HEK293T (cell line): Measurements from ENCODE around the gene RNF26.

Source experiments
- ARNT ChIP-seq: fragments of 450-650 bp; IDR thresholded peaks from 2 replicates; pipeline ENCODE4 v1.6.1; 2017; ENCODE audit warnings: mild to moderate bottlenecking
- BHLHE40 ChIP-seq: fragments of 450-650 bp; IDR thresholded peaks from 2 replicates; pipeline ENCODE4 v1.6.1; 2016; ENCODE audit warnings: mild to moderate bottlenecking, moderate library complexity, borderline replicate concordance
- CTBP1 ChIP-seq: fragments of 450-650 bp; IDR thresholded peaks from 2 replicates; pipeline ENCODE4 v1.6.1; 2016; ENCODE audit warnings: borderline replicate concordance
- FOXA1 ChIP-seq: fragments of 450-650 bp; IDR thresholded peaks from 2 replicates; pipeline ENCODE4 v1.6.1; 2016; ENCODE audit warnings: mild to moderate bottlenecking
- FOXK2 ChIP-seq: fragments of 450-650 bp; IDR thresholded peaks from 2 replicates; pipeline ENCODE4 v1.6.1; 2016; ENCODE audit warnings: mild to moderate bottlenecking
- FOXM1 ChIP-seq: fragments of 450-650 bp; IDR thresholded peaks from 2 replicates; pipeline ENCODE4 v1.6.1; 2017; ENCODE audit warnings: mild to moderate bottlenecking, borderline replicate concordance
- HDGF ChIP-seq: fragments of 450-650 bp; IDR thresholded peaks from 2 replicates; pipeline ENCODE4 v1.6.1; 2017; ENCODE audit warnings: antibody characterized with exemption, borderline replicate concordance
- SP1 ChIP-seq: fragments of 450-650 bp; IDR thresholded peaks from 2 replicates; pipeline ENCODE4 v1.6.1; 2017
- SUZ12 ChIP-seq: fragments of 450-650 bp; IDR thresholded peaks from 2 replicates; pipeline ENCODE4 v1.6.1; 2016; ENCODE audit warnings: mild to moderate bottlenecking
- ZNF384 ChIP-seq: fragments of 450-650 bp; IDR thresholded peaks from 2 replicates; pipeline ENCODE4 v1.6.1; 2016

DNA sequence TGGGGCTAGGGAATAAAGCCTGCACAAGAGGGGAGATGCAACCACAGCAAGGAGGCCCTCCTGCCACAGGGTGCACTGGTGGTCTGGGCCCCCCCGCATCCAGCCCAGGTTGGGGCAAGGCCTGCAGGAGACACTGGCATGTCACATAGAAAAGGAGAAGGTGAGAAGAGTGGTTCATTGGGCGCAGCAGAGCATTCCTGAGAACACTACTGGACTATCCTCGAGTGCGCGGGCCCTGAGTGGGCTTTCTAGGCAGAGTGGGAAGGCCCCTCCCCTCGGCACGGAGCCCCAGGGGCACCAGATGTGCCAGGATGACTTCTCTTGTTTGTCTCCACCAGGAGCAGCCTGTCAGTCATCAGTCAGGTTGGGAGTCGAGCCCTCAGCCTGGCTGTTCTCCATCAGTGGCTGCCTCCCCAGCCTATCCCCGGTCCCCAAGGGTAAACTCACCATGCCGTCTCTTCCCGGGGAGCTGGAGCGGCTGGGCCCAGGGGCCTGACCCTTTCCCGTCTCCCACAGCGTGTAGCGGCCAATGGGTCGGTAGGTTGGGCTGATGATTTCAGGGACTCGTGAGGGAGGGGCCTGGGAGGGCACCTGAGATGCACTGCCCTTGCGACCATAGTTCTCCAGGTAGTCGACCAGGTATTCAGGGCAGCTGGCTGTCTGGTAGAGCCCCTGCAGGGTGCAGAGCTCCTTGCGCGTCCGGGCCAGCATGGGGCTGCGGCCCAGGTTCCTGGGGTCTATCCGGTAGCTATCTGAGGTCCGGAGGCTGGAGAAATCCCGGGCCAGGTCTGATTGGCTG lies 38.1 kb downstream of the RNF26 start:
- TF ChIP-seq SP1 (no peak), SUZ12 (no peak), BHLHE40 (no peak), ARNT (no peak), ZNF384 (no peak), FOXM1 (no peak), HDGF (no peak), FOXK2 (no peak), FOXA1 (no peak), CTBP1 (no peak)
